ENCODE measurements around the gene MGLL. TPM values are rescaled to one million over a fixed set of nuclear protein-coding genes. Genes with fewer than 3 reads are reported as not detected.

The MGLL gene
- total RNA-seq, 2 experiments from 2014 or later = 19.2 to 21.6 TPM

- POLR2A ChIA-PET = no interaction called here
- Histone ChIP-seq H4K20me1 (ENCODE audit: insufficient read depth, low read length) (no peaks in the 10 kb centered on the region), H2AFZ (ENCODE audit: low read length) (no peak overlapping the region), H3K4me3 (ENCODE audit: low read depth, low read length, poor library complexity, severe bottlenecking) (no peak overlapping the region), H3K4me1 (ENCODE audit: insufficient read depth, low read length, poor library complexity, severe bottlenecking) (no peaks in the 10 kb centered on the region), H3K79me2 (ENCODE audit: insufficient read depth, low read depth, low read length) (no peaks in the 10 kb centered on the region), H3K9me3 (ENCODE audit: low read length) (no peaks in the 10 kb centered on the region), H3K27ac (ENCODE audit: low read depth, low read length, poor library complexity, severe bottlenecking) (no peak overlapping the region), H3K4me2 (ENCODE audit: low read length) (no peak overlapping the region), H3K9me2 (ENCODE audit: insufficient read depth, low read length) (no peaks in the 10 kb centered on the region), H3K36me3 (ENCODE audit: insufficient read depth, low read length) (peaks cover 18% of the 10 kb centered on the region; the same call in 1 of the 2 replicates)
- DNase-seq (ENCODE audit: low spot score) = no peak
- TF ChIP-seq CTCF (conservative IDR thresholded peaks at IDR 0.05; ENCODE audit: low read length) (no peak), EZH2phosphoT487 (IDR thresholded peaks at IDR 0.05; ENCODE audit: borderline replicate concordance, low read depth, low read length) (no peak)
- CTCF ChIA-PET (ENCODE audit: unreplicated experiment) = interaction anchor here (1.0 kb wide), 1 partner anchor 174 kb away, joined by 3 read pairs; no protein-coding TSS in a partner anchor
- intact Hi-C loops (cut with micrococcal nuclease; ENCODE audit: unreplicated experiment) = no loop called here
- no TSS peak for BruUV-seq (replicated peaks)
Measured at GRCh38 chr3:127662001-127662469, 160.3 kb downstream of the MGLL start.

- ChIA-PET POLR2A (no interaction called here), CTCF (ENCODE audit: unreplicated experiment) (interaction anchor here (1.0 kb wide), 1 partner anchor 174 kb away, joined by 3 read pairs; no protein-coding TSS in a partner anchor)
- no peaks in the 10 kb centered on the region for H3K4me1 ChIP-seq (ENCODE audit: insufficient read depth, low read length, poor library complexity, severe bottlenecking)
- no peaks in the 10 kb centered on the region for H3K9me2 ChIP-seq (ENCODE audit: insufficient read depth, low read length)
- H3K4me2 ChIP-seq (ENCODE audit: low read length) = no peak overlapping the region
- no peaks in the 10 kb centered on the region for H3K79me2 ChIP-seq (ENCODE audit: insufficient read depth, low read depth, low read length)
- H2AFZ ChIP-seq (ENCODE audit: low read length) = no peak overlapping the region
- peaks cover 18% of the 10 kb centered on the region; the same call in 1 of the 2 replicates for H3K36me3 ChIP-seq (ENCODE audit: insufficient read depth, low read length)
- no peak overlapping the region for H3K27ac ChIP-seq (ENCODE audit: low read depth, low read length, poor library complexity, severe bottlenecking)
- TF ChIP-seq EZH2phosphoT487 (IDR thresholded peaks at IDR 0.05; ENCODE audit: borderline replicate concordance, low read depth, low read length) (no peak), CTCF (conservative IDR thresholded peaks at IDR 0.05; ENCODE audit: low read length) (no peak)
- no TSS peak for BruUV-seq (replicated peaks)
- no peaks in the 10 kb centered on the region for H3K9me3 ChIP-seq (ENCODE audit: low read length)
- DNase-seq (ENCODE audit: low spot score) = no peak
- no peaks in the 10 kb centered on the region for H4K20me1 ChIP-seq (ENCODE audit: insufficient read depth, low read length)
- H3K4me3 ChIP-seq (ENCODE audit: low read depth, low read length, poor library complexity, severe bottlenecking) = no peak overlapping the region
- intact Hi-C loops (cut with micrococcal nuclease; ENCODE audit: unreplicated experiment) = no loop called here
Measured at GRCh38 chr3:127661600-127661999, 160.7 kb downstream of the MGLL start.

- POLR2A ChIA-PET = interaction anchor here (0.6 kb wide), 1 partner anchor 14 kb away, joined by 3 read pairs; no protein-coding TSS in a partner anchor
- CTCF ChIA-PET (ENCODE audit: unreplicated experiment) = no interaction called here
Measured at GRCh38 chr3:127660621-127661251, 161.6 kb downstream of the MGLL start.

More at GRCh38 chr3:127660621-127661251, 161.6 kb downstream of the MGLL start:
- BruUV-seq (replicated peaks) = no TSS peak
- H3K4me3 ChIP-seq (ENCODE audit: low read depth, low read length, poor library complexity, severe bottlenecking) = no peak overlapping the region
- intact Hi-C loops (cut with micrococcal nuclease; ENCODE audit: unreplicated experiment) = no loop called here
- no peak for DNase-seq (ENCODE audit: low spot score)
- no peak overlapping the region for H3K27ac ChIP-seq (ENCODE audit: low read depth, low read length, poor library complexity, severe bottlenecking)
- no peaks in the 10 kb centered on the region for H4K20me1 ChIP-seq (ENCODE audit: insufficient read depth, low read length)
- TF ChIP-seq EZH2phosphoT487 (IDR thresholded peaks at IDR 0.05; ENCODE audit: borderline replicate concordance, low read depth, low read length) = no peak
- H2AFZ ChIP-seq (ENCODE audit: low read length) = no peak overlapping the region
- H3K79me2 ChIP-seq (ENCODE audit: insufficient read depth, low read depth, low read length) = no peaks in the 10 kb centered on the region
- H3K9me3 ChIP-seq (ENCODE audit: low read length) = no peaks in the 10 kb centered on the region
- H3K4me1 ChIP-seq (ENCODE audit: insufficient read depth, low read length, poor library complexity, severe bottlenecking) = no peaks in the 10 kb centered on the region
- peaks cover 12% of the 10 kb centered on the region; the same call in 1 of the 2 replicates for H3K36me3 ChIP-seq (ENCODE audit: insufficient read depth, low read length)
- H3K9me2 ChIP-seq (ENCODE audit: insufficient read depth, low read length) = no peaks in the 10 kb centered on the region
- no peak overlapping the region for H3K4me2 ChIP-seq (ENCODE audit: low read length)

Data from OCI-LY7 (cell line).